Body of pancreas (tissue), 4 donors: ENCODE measurements around the gene EGFLAM. TPM values are rescaled to one million over a fixed set of nuclear protein-coding genes. Genes with fewer than 3 reads are reported as not detected.
A peak's percentile ranks its signal among the peaks of the same experiment; 100 is the strongest.

Experiments used
- ATAC-seq: fragments of 150-250 bp; one replicate; pipeline ENCODE4 v1.9.1; 2016
- DNase-seq, 4 donors: peaks; one replicate each; pipeline ENCODE4 v3.0.0-alpha.2; 2019
- H3K27ac ChIP-seq, 4 donors: fragments of 200-600 bp; sonication (generic); 1 replicate in 3 of 4; 2 replicates in 1 of 4; pipeline versions ENCODE4 v1.5.1 to v1.6.1; 2016 to 2019; ENCODE audit warnings: mild to moderate bottlenecking in 1 of 4, mixed read lengths in 1 of 4, moderate library complexity in 1 of 4
- H3K27me3 ChIP-seq, 2 donors: fragments of 200-600 bp; sonication (generic); one replicate each; pipeline ENCODE4 v1.6.0; 2016; ENCODE audit warnings: mild to moderate bottlenecking in 1 of 2
- H3K36me3 ChIP-seq, 2 donors: fragments of 200-600 bp; sonication (generic); replicated peaks in 1 of 2; 2 replicates each; pipeline ENCODE4 v1.5.1; 2016; ENCODE audit warnings: low read depth in 2 of 2; ENCODE audit not compliant: insufficient read depth in 1 of 2
- H3K4me1 ChIP-seq: fragments of 200-600 bp; sonication (generic); one replicate; pipeline ENCODE4 v1.6.0; 2016
- H3K4me3 ChIP-seq, 2 donors: fragments of 200-600 bp; sonication (generic); 1 replicate in 1 of 2; 2 replicates in 1 of 2; pipeline ENCODE4 v1.5.1; 2016 to 2019
- H3K9me3 ChIP-seq, 3 donors: fragments of 200-600 bp; sonication (generic); 1 replicate in 2 of 3; 2 replicates in 1 of 3; pipeline ENCODE4 v1.5.1; 2016
- POLR2A ChIP-seq, 3 donors: fragments of 450-650 bp; IDR thresholded peaks; one replicate each; pipeline ENCODE4 v1.6.1; 2016; ENCODE audit warnings: antibody characterized with exemption in 3 of 3, mild to moderate bottlenecking in 2 of 3
- WGBS, 2 donors: methylation state at CpG; one replicate each; pipeline ENCODE4 v1.1.5; 2017; 5-methylcytosine and 5-hydroxymethylcytosine counted together
- intact Hi-C: fragments of 100-400 bp; cut with DNase I; formaldehyde crosslinking; loops from one replicate; pipeline ENCODE4 v1.15.1; 2023
- total RNA-seq, 2 donors: library from RNA; depleted of rRNA; stranded (reverse); fragments of >200 nt; gene quantifications; one replicate each; pipeline ENCODE4 v1.1.0, GENCODE V29; 2016
- TF ChIP-seq, protein P1 (sequence below), 7 experiments: fragments of 450-650 bp in 4 of 7; fragments of 200-600 bp in 3 of 7; sonication (generic) in 3 of 7; IDR thresholded peaks; one replicate each; pipeline ENCODE4 v1.5.1; 2016 to 2019; ENCODE audit warnings: antibody characterized with exemption in 7 of 7

The EGFLAM gene
- total RNA-seq, 2 donors from 2014 or later, result 0.26 to 4.6 TPM

- Histone ChIP-seq H3K27me3 (no peaks in the 10 kb centered on the region), H3K4me1 (no peaks in the 10 kb centered on the region), H3K4me3 (no peak overlapping the region), H3K36me3 (no peaks in the 10 kb centered on the region), H3K9me3 (no peaks in the 10 kb centered on the region), H3K27ac (no peak overlapping the region)
- intact Hi-C loops, result no loop called here
- WGBS, 2 donors, result 30 to 33% methylated on average over 4 of the region's 4 CpGs
- ATAC-seq (no peak), DNase-seq (peak in 3 of 4 donors; percentile 28 to 59 (median 39))
- no peak for TF ChIP-seq POLR2A (IDR thresholded peaks at IDR 0.05)
- TF ChIP-seq, protein P1, sequence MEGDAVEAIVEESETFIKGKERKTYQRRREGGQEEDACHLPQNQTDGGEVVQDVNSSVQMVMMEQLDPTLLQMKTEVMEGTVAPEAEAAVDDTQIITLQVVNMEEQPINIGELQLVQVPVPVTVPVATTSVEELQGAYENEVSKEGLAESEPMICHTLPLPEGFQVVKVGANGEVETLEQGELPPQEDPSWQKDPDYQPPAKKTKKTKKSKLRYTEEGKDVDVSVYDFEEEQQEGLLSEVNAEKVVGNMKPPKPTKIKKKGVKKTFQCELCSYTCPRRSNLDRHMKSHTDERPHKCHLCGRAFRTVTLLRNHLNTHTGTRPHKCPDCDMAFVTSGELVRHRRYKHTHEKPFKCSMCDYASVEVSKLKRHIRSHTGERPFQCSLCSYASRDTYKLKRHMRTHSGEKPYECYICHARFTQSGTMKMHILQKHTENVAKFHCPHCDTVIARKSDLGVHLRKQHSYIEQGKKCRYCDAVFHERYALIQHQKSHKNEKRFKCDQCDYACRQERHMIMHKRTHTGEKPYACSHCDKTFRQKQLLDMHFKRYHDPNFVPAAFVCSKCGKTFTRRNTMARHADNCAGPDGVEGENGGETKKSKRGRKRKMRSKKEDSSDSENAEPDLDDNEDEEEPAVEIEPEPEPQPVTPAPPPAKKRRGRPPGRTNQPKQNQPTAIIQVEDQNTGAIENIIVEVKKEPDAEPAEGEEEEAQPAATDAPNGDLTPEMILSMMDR (IDR thresholded peaks at IDR 0.05), result peak; percentile 10 to 51 (median 27)
Measured at GRCh38 chr5:38404667-38405276, 146.4 kb downstream of the EGFLAM start.

GRCh38 chr5:38408446-38409198, 150.3 kb downstream of the EGFLAM start:
- no peaks in the 10 kb centered on the region for H3K9me3 ChIP-seq
- intact Hi-C loops, result no loop called here
- no peaks in the 10 kb centered on the region for H3K36me3 ChIP-seq
- H3K27ac ChIP-seq, result no peak overlapping the region
- no peaks in the 10 kb centered on the region for H3K4me1 ChIP-seq
- ATAC-seq (no peak), DNase-seq (no peak)
- WGBS, 2 donors, result 58 to 60% methylated on average over 9 of the region's 9 CpGs
- no peaks in the 10 kb centered on the region for H3K27me3 ChIP-seq
- H3K4me3 ChIP-seq, result no peak overlapping the region
- TF ChIP-seq, protein P1 (IDR thresholded peaks at IDR 0.05), result no peak
- no peak for TF ChIP-seq POLR2A (IDR thresholded peaks at IDR 0.05)

DNA sequence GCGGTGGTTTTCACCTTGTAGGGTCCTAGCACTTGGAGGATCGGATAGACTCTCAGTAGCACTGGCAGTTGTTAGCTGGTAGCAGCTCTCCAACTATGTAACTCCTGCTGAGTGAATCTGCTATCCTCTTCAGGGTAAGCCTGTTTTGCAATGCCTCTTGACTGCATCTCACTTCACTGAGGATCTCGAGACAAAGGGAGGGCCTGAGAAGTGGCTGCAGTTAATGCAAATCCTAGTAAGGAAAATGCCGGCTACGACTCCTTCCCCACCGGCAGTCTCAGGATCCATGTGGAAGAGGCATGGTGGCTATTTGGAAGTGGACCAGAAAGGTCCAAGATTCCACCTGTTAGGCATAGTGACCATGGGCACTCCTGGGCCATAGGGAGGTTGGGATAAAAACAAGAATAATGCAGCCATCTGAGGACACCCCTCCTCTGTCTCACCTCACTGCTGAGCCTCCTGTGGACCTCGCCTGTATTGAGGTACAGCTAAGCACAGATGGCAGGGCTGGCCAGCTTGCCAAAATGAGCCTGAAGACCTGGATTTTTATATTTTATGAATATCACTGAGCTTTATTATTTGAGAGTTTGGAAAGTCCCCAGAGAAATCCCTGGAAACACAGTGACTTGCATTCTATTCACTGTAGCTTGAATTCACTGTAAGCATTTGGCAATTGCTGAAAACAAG, 152.1 kb downstream of the EGFLAM start:
- Histone ChIP-seq H3K9me3 (no peaks in the 10 kb centered on the region), H3K4me3 (no peak overlapping the region), H3K27me3 (no peaks in the 10 kb centered on the region), H3K36me3 (no peaks in the 10 kb centered on the region), H3K27ac (no peak overlapping the region), H3K4me1 (no peaks in the 10 kb centered on the region)
- ATAC-seq, result no peak
- intact Hi-C loops, result no loop called here
- no peak for TF ChIP-seq POLR2A (IDR thresholded peaks at IDR 0.05)
- TF ChIP-seq, protein P1 (IDR thresholded peaks at IDR 0.05), result no peak
- no peak for DNase-seq
- 77 to 80% methylated on average over 6 to 7 of the region's 7 CpGs for WGBS, 2 donors

DNA sequence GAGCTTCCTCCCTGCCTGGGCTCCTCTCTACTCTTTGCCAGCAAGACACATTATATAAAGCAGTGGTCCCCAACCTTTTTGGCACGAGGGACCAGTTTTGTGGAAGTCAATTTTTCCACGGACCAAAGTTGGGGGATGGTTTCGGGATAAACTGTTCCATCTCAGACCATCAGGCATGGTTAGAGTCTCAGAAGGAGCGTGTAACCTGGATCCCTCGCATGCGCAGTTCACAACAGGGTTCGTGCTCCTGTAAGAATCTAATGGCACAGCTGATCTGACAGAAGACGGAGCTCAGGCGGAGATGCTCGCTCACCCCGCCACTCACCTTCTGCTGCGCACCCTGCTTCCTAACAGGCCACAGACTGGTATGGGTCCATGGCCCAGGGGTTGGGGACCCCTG, 155.3 kb downstream of the EGFLAM start:
- no peaks in the 10 kb centered on the region for H3K9me3 ChIP-seq
- H3K4me1 ChIP-seq, result no peaks in the 10 kb centered on the region
- H3K36me3 ChIP-seq, result no peaks in the 10 kb centered on the region
- H3K27ac ChIP-seq, result no peak overlapping the region
- intact Hi-C loops, result no loop called here
- no peak for DNase-seq
- 83 to 92% methylated on average over 11 to 12 of the region's 12 CpGs for whole genome bisulfite sequencing, 2 donors
- ATAC-seq, result no peak
- TF ChIP-seq, protein P1 (IDR thresholded peaks at IDR 0.05), result no peak
- TF ChIP-seq POLR2A (IDR thresholded peaks at IDR 0.05), result no peak
- H3K27me3 ChIP-seq, result no peaks in the 10 kb centered on the region
- H3K4me3 ChIP-seq, result no peak overlapping the region
